HEK293 (cell line): ENCODE data around the gene PA2G4.

Experiments used
- KLF1 ChIP-seq: fragments of 450-650 bp; formaldehyde crosslinking; IDR thresholded peaks from 2 replicates; pipeline ENCODE4 v1.5.1; 2016; ENCODE audit warnings: missing biosample characterization, missing genetic modification characterization
- KLF7 ChIP-seq: fragments of 450-650 bp; formaldehyde crosslinking; IDR thresholded peaks from 2 replicates; pipeline ENCODE4 v1.5.1; 2016; ENCODE audit warnings: missing biosample characterization, missing genetic modification characterization, borderline replicate concordance
- PRDM1 ChIP-seq: fragments of 450-650 bp; formaldehyde crosslinking; IDR thresholded peaks from 2 replicates; pipeline ENCODE4; 2016; ENCODE audit warnings: missing biosample characterization, missing genetic modification characterization
- TRIM28 ChIP-seq: IDR thresholded peaks from 2 replicates; pipeline ENCODE4 v1.6.1; 2011; ENCODE audit warnings: low read length, control low read depth, borderline replicate concordance
- WT1 ChIP-seq: fragments of 450-650 bp; formaldehyde crosslinking; IDR thresholded peaks from 2 replicates; pipeline ENCODE4 v1.5.1; 2016; ENCODE audit warnings: missing biosample characterization, missing genetic modification characterization
- ZBTB17 ChIP-seq: fragments of 450-650 bp; formaldehyde crosslinking; IDR thresholded peaks from 2 replicates; pipeline ENCODE4 v1.5.1; 2016; ENCODE audit warnings: missing biosample characterization, missing genetic modification characterization
- ZBTB44 ChIP-seq: fragments of 450-650 bp; IDR thresholded peaks from 2 replicates; pipeline ENCODE4 v1.5.1; 2018; ENCODE audit warnings: missing biosample characterization, mild to moderate bottlenecking, missing genetic modification characterization
- ZBTB7A ChIP-seq: fragments of 450-650 bp; formaldehyde crosslinking; IDR thresholded peaks from 2 replicates; pipeline ENCODE4 v1.5.1; 2016; ENCODE audit warnings: low read depth, missing biosample characterization, missing genetic modification characterization
- ZBTB8A ChIP-seq: fragments of 450-650 bp; formaldehyde crosslinking; IDR thresholded peaks from 2 replicates; pipeline ENCODE4 v1.5.1; 2016; ENCODE audit warnings: missing biosample characterization, missing genetic modification characterization
- ZEB2 ChIP-seq: fragments of 450-650 bp; formaldehyde crosslinking; IDR thresholded peaks from 2 replicates; pipeline ENCODE4 v1.5.1; 2016; ENCODE audit warnings: missing biosample characterization, missing genetic modification characterization
- ZNF10 ChIP-seq: fragments of 450-650 bp; formaldehyde crosslinking; IDR thresholded peaks from 2 replicates; pipeline ENCODE4 v1.5.1; 2017; ENCODE audit warnings: missing biosample characterization, missing genetic modification characterization
- ZNF140 ChIP-seq: fragments of 450-650 bp; formaldehyde crosslinking; IDR thresholded peaks from 2 replicates; pipeline ENCODE4 v1.5.1; 2016; ENCODE audit warnings: missing biosample characterization, missing genetic modification characterization
- ZNF24 ChIP-seq: fragments of 450-650 bp; formaldehyde crosslinking; IDR thresholded peaks from 2 replicates; pipeline ENCODE4 v1.5.1; 2016; ENCODE audit warnings: missing biosample characterization, missing genetic modification characterization
- ZNF366 ChIP-seq: fragments of 450-650 bp; formaldehyde crosslinking; conservative IDR thresholded peaks from 2 replicates; pipeline ENCODE4 v1.5.1; 2016; ENCODE audit warnings: missing biosample characterization, missing genetic modification characterization
- ZNF513 ChIP-seq: fragments of 450-650 bp; IDR thresholded peaks from 2 replicates; pipeline ENCODE4 v1.5.1; 2018; ENCODE audit warnings: missing biosample characterization, missing genetic modification characterization
- ZNF518A ChIP-seq: fragments of 450-650 bp; formaldehyde crosslinking; conservative IDR thresholded peaks from 2 replicates; pipeline ENCODE4 v1.5.1; 2016; ENCODE audit warnings: low read depth, missing biosample characterization, missing genetic modification characterization
- ZNF561 ChIP-seq: fragments of 450-650 bp; IDR thresholded peaks from 2 replicates; pipeline ENCODE4 v1.5.1; 2018; ENCODE audit warnings: missing biosample characterization, missing genetic modification characterization, borderline replicate concordance
- ZNF610 ChIP-seq: fragments of 450-650 bp; formaldehyde crosslinking; IDR thresholded peaks from 2 replicates; pipeline ENCODE4 v1.5.1; 2016; ENCODE audit warnings: missing biosample characterization, missing genetic modification characterization, borderline replicate concordance
- ZNF629 ChIP-seq: fragments of 450-650 bp; formaldehyde crosslinking; IDR thresholded peaks from 2 replicates; pipeline ENCODE4 v1.5.1; 2017; ENCODE audit warnings: missing biosample characterization, missing genetic modification characterization
- ZNF660 ChIP-seq: fragments of 450-650 bp; IDR thresholded peaks from 2 replicates; pipeline ENCODE4 v1.5.1; 2018; ENCODE audit warnings: missing biosample characterization, mild to moderate bottlenecking, missing genetic modification characterization
- ZNF677 ChIP-seq: fragments of 450-650 bp; IDR thresholded peaks from 2 replicates; pipeline ENCODE4 v1.5.0; 2018; ENCODE audit warnings: missing biosample characterization, mild to moderate bottlenecking, missing genetic modification characterization, moderate library complexity
- ZNF76 ChIP-seq: fragments of 450-650 bp; formaldehyde crosslinking; IDR thresholded peaks from 2 replicates; pipeline ENCODE4; 2016; ENCODE audit warnings: low read depth, missing biosample characterization, missing genetic modification characterization, borderline replicate concordance
- ZNF776 ChIP-seq: fragments of 450-650 bp; formaldehyde crosslinking; IDR thresholded peaks from 2 replicates; pipeline ENCODE4 v1.5.0; 2017; ENCODE audit warnings: missing biosample characterization, missing genetic modification characterization, borderline replicate concordance
- ZNF791 ChIP-seq: fragments of 450-650 bp; formaldehyde crosslinking; IDR thresholded peaks from 2 replicates; pipeline ENCODE4 v1.5.1; 2016; ENCODE audit warnings: missing biosample characterization, missing genetic modification characterization
- ZSCAN30 ChIP-seq: fragments of 450-650 bp; IDR thresholded peaks from 2 replicates; pipeline ENCODE4 v1.5.1; 2018; ENCODE audit warnings: missing biosample characterization, mild to moderate bottlenecking, missing genetic modification characterization, moderate library complexity
- TF ChIP-seq, protein P1 (sequence below): fragments of 450-650 bp; formaldehyde crosslinking; IDR thresholded peaks from 2 replicates; pipeline ENCODE4 v1.5.1; 2016; ENCODE audit warnings: missing biosample characterization, missing genetic modification characterization
- TF ChIP-seq, protein P2 (sequence below): fragments of 450-650 bp; formaldehyde crosslinking; IDR thresholded peaks from 2 replicates; pipeline ENCODE4 v1.5.1; 2016; ENCODE audit warnings: missing biosample characterization, missing genetic modification characterization

Gene PA2G4

GRCh38 chr12:56104109-56104814 is at the start of gene PA2G4 (continued):
- TF ChIP-seq ZNF518A (tag by site-specific recombination), result no peak
- no peak for TF ChIP-seq ZNF776 (tag by site-specific recombination)
- peak; percentile 66; the same call in 1 of the 2 replicates for TF ChIP-seq ZNF24 (tag by site-specific recombination)
- TF ChIP-seq, protein P1, sequence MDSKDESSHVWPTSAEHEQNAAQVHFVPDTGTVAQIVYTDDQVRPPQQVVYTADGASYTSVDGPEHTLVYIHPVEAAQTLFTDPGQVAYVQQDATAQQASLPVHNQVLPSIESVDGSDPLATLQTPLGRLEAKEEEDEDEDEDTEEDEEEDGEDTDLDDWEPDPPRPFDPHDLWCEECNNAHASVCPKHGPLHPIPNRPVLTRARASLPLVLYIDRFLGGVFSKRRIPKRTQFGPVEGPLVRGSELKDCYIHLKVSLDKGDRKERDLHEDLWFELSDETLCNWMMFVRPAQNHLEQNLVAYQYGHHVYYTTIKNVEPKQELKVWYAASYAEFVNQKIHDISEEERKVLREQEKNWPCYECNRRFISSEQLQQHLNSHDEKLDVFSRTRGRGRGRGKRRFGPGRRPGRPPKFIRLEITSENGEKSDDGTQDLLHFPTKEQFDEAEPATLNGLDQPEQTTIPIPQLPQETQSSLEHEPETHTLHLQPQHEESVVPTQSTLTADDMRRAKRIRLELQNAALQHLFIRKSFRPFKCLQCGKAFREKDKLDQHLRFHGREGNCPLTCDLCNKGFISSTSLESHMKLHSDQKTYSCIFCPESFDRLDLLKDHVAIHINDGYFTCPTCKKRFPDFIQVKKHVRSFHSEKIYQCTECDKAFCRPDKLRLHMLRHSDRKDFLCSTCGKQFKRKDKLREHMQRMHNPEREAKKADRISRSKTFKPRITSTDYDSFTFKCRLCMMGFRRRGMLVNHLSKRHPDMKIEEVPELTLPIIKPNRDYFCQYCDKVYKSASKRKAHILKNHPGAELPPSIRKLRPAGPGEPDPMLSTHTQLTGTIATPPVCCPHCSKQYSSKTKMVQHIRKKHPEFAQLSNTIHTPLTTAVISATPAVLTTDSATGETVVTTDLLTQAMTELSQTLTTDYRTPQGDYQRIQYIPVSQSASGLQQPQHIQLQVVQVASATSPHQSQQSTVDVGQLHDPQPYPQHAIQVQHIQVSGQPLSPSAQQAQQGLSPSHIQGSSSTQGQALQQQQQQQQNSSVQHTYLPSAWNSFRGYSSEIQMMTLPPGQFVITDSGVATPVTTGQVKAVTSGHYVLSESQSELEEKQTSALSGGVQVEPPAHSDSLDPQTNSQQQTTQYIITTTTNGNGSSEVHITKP (tag by site-specific recombination), result peak; percentile 88
- TF ChIP-seq ZBTB44 (tag by site-specific recombination), result no peak
- TF ChIP-seq ZSCAN30 (tag by site-specific recombination), result peak; percentile 70
- no peak for TF ChIP-seq ZNF677 (tag by site-specific recombination)
- TF ChIP-seq, protein P2, sequence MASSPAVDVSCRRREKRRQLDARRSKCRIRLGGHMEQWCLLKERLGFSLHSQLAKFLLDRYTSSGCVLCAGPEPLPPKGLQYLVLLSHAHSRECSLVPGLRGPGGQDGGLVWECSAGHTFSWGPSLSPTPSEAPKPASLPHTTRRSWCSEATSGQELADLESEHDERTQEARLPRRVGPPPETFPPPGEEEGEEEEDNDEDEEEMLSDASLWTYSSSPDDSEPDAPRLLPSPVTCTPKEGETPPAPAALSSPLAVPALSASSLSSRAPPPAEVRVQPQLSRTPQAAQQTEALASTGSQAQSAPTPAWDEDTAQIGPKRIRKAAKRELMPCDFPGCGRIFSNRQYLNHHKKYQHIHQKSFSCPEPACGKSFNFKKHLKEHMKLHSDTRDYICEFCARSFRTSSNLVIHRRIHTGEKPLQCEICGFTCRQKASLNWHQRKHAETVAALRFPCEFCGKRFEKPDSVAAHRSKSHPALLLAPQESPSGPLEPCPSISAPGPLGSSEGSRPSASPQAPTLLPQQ (tag by site-specific recombination), result peak; percentile 20; the same call in 1 of the 2 replicates
- TF ChIP-seq ZBTB7A (tag by site-specific recombination), result 0 out of 2 replicates have a peak, but pooled peaks have one; percentile 60
- TF ChIP-seq ZBTB8A (tag by site-specific recombination), result peak; percentile 88
- TF ChIP-seq ZNF561, result peak; percentile 73; the same call in 1 of the 2 replicates
- TF ChIP-seq ZNF366, result no peak; the same call in 1 of the 2 replicates
- TF ChIP-seq ZNF10, result no peak
- peak; percentile 85 for TF ChIP-seq PRDM1 (tag by site-specific recombination)
- TF ChIP-seq ZNF629 (tag by site-specific recombination), result peak; percentile 45
- TF ChIP-seq ZNF140 (tag by site-specific recombination), result no peak
- peak; percentile 100 for TF ChIP-seq ZBTB17 (tag by site-specific recombination)
- peak; percentile 85 for TF ChIP-seq KLF1 (tag by site-specific recombination)
- TF ChIP-seq ZNF76, result peak; percentile 99
- TF ChIP-seq TRIM28, result no peak
- 0 out of 2 replicates have a peak, but pooled peaks have one; percentile 32 for TF ChIP-seq ZNF660
- TF ChIP-seq ZNF791 (tag by site-specific recombination), result no peak
- peak; percentile 58; the same call in 1 of the 2 replicates for TF ChIP-seq KLF7
- no peak; the same call in 1 of the 2 replicates for TF ChIP-seq ZNF610
- no peak for TF ChIP-seq ZNF513 (tag by site-specific recombination)
- 0 out of 2 replicates have a peak, but pooled peaks have one; percentile 3 for TF ChIP-seq WT1 (tag by site-specific recombination)
- peak; percentile 92 for TF ChIP-seq ZEB2 (tag by site-specific recombination)
